HUDEP-2 (cell line): Measurements from ENCODE around the gene SREK1IP1.

Experiments
- DNase-seq, 76 experiments: peaks; one replicate each; lab custom pipeline; 2025; ENCODE audit not compliant: unreplicated experiment in 76 of 76; lab: John Stamatoyannopoulos, UW

SREK1IP1 gene

DNA sequence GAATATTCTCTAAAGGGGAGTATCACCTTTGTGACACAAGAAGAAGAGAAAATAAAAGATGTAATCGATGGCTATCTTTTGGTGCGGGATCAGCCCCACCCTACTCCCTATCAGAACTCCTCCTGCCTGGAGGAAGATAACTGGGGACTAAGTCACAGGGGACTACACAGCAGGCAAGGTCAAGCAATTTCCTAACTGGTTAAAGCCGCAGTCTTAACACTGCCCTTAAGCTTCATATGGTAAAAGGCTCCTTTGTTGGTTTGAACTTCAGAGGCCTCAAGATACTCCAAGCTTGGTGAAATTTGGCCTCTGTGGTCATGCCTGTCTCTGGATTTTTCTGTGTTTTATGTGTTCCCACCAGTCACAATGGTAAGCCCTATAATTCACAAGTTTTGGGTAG is 79.5 kb downstream of the SREK1IP1 start:
- DNase-seq = peak in 1 of 76 experiments; percentile 8

GRCh38 chr5:64688391-64688790 is 80.1 kb downstream of the SREK1IP1 start:
- DNase-seq = no peak

- DNase-seq = no peak
Observed at GRCh38 chr5:64685866-64686265, 82.6 kb downstream of the SREK1IP1 start.

DNA sequence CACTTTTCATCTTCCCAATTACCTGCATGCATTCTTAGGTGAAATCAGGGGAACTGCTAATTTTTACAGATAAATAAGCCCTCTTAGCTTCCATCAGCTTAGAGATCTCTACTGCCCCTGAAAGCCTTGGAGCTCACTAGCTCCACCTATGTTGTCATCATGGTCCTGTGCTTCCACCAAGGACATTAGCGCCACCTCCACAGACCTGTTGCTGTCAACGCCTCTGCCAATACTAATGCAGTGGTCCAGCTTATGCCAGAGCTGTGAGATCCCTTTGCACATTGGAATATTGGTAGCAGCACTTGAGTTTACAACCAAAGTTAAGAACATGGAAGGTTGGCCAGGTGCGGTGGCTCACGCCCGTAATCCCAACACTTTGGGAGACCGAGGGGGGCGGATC is 85.9 kb downstream of the SREK1IP1 start:
- peak in 1 of 76 experiments; percentile 6 for DNase-seq

DNA sequence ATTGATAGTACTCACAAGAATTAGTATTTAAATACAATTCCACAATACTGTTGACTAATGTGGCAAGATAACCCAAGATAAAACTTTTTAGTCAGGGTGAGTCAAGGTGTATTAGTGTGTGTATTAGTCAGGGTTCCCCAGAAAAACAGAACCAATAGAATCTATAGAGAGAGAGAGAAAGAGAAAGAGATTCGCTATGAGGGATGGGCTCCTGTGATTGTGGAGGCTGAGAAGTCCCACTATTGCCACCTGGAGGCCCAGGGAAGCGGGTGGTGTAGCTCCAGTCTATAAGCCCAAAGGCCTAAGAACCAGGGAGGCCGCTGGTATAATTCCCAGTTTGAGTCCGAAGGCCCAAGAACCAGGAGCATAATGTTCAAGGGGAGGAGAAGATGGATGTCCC is 88.2 kb downstream of the SREK1IP1 start:
- no peak for DNase-seq

DNA sequence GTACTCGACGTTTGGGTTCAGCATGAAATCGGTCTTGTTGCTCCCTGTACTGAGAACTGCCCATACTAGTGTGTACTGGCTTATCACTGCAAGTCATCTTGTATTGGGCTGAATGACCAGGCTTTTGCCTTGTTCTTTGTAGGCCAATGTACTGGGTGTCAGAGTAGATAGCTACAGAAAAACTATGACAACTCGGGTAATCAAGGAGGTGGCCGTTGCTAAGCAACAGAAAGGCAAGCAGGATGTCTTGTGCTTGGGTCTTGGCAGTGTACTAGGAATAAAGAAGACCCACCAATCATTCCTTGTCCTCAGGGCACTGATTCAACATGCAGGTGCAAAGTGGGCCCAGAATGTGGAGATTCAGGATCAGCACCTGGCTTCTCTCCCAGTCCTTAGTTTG is 90.1 kb downstream of the SREK1IP1 start:
- DNase-seq = peak in 2 of 76 experiments; percentile 17 to 20

GRCh38 chr5:64671678-64672077 is 96.8 kb downstream of the SREK1IP1 start:
- no peak for DNase-seq

DNA sequence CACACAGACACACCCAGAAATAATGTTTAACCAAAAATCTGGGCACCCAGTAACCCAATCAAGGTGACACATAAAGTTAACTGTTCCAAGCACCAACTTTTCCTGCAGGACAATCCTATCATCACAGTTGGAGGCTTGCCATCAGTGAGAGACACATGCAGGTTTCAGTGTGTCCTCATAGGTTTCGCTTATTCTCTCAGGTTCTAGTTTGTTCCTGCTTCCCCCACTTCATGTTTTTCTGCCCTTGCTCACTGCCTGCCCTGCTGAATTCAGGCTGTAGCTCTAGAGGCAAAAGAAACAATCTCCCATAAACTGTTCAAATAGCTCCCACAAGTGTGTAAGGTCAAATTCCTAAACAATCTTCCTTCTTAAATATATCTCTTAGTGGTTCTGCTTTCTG is 98.2 kb downstream of the SREK1IP1 start:
- DNase-seq = no peak
